Keratinocyte (primary cell): ENCODE measurements around the gene GET3. TPM values are rescaled to one million over a fixed set of nuclear protein-coding genes. Genes with fewer than 3 reads are reported as not detected.

ENCODE experiments used
- DNase-seq: peaks from one replicate; pipeline ENCODE4 v3.0.0-alpha.2; 2011; ENCODE audit warnings: low read depth, missing footprints, low spot score
- FAIRE-seq: peaks from 2 replicates; lab custom pipeline; 2011; peaks lifted over from hg19 to GRCh38; lab: Jason Lieb, UNC
- H2AFZ ChIP-seq: 2 replicates; pipeline ENCODE4 v1.6.0; 2012; ENCODE audit warnings: low read length, control low read depth, inconsistent platforms; ENCODE audit not compliant: control insufficient read depth
- H3K27ac ChIP-seq: 2 replicates; pipeline ENCODE4 v1.5.1; 2011; ENCODE audit warnings: low read length; ENCODE audit not compliant: control insufficient read depth, insufficient read depth
- H3K27me3 ChIP-seq: 3 replicates; pipeline ENCODE4 v1.6.0; 2011; ENCODE audit warnings: low read length; ENCODE audit not compliant: control insufficient read depth, insufficient read depth; ENCODE audit errors: extremely low read depth
- H3K36me3 ChIP-seq, 2 experiments: 2 replicates in 1 of 2; 3 replicates in 1 of 2; pipeline ENCODE4 v1.5.1; 2011; ENCODE audit warnings: low read length in 2 of 2, mild to moderate bottlenecking in 1 of 2; ENCODE audit not compliant: control insufficient read depth in 2 of 2, insufficient read depth in 2 of 2; ENCODE audit errors: extremely low read depth in 1 of 2
- H3K4me1 ChIP-seq: 3 replicates; pipeline ENCODE4 v1.5.1; 2011; ENCODE audit warnings: low read length; ENCODE audit not compliant: control insufficient read depth, insufficient read depth; ENCODE audit errors: extremely low read depth
- H3K4me2 ChIP-seq: 3 replicates; pipeline ENCODE4 v1.6.0; 2011; ENCODE audit warnings: low read depth, low read length; ENCODE audit not compliant: control insufficient read depth, insufficient read depth; ENCODE audit errors: extremely low read depth
- H3K4me3 ChIP-seq, 3 experiments: fragments of 200-600 bp in 1 of 3; sonication (generic) in 1 of 3; 2 replicates in 2 of 3; 3 replicates in 1 of 3; pipeline ENCODE4 v1.5.1; 2011 to 2016; ENCODE audit warnings: low read length in 3 of 3, mild to moderate bottlenecking in 3 of 3, control low read depth in 2 of 3, inconsistent platforms in 1 of 3, low read depth in 1 of 3, mixed read lengths in 1 of 3, mixed run types in 1 of 3, moderate library complexity in 1 of 3; ENCODE audit not compliant: control insufficient read depth in 2 of 3, insufficient read depth in 2 of 3; ENCODE audit errors: extremely low read depth in 1 of 3
- H3K79me2 ChIP-seq: 2 replicates; pipeline ENCODE4 v1.6.0; 2012; ENCODE audit warnings: low read length; ENCODE audit not compliant: control insufficient read depth, insufficient read depth
- H3K9ac ChIP-seq: 3 replicates; pipeline ENCODE4 v1.6.0; 2011; ENCODE audit warnings: low read length; ENCODE audit not compliant: control insufficient read depth, insufficient read depth; ENCODE audit errors: extremely low read depth
- H3K9me1 ChIP-seq: 3 replicates; pipeline ENCODE4 v1.6.0; 2011; ENCODE audit warnings: low read length; ENCODE audit not compliant: control insufficient read depth, insufficient read depth; ENCODE audit errors: extremely low read depth
- H3K9me3 ChIP-seq: 2 replicates; pipeline ENCODE4 v1.5.1; 2012; ENCODE audit warnings: low read depth, low read length; ENCODE audit not compliant: control insufficient read depth
- H4K20me1 ChIP-seq: 3 replicates; pipeline ENCODE4 v1.6.0; 2011; ENCODE audit warnings: low read length; ENCODE audit not compliant: control insufficient read depth, insufficient read depth; ENCODE audit errors: extremely low read depth
- EZH2 ChIP-seq: IDR thresholded peaks from one replicate; pipeline ENCODE4 v1.6.1; 2012; ENCODE audit warnings: inconsistent platforms, mild to moderate bottlenecking, low read length, moderate library complexity
- dilution Hi-C: fragments of 300-500 bp; cut with MboI; formaldehyde crosslinking; loops from one replicate; pipeline ENCODE4 v1.7.0; 2020; ENCODE audit warnings: low sequenced_read_pairs; ENCODE audit not compliant: extremely low pct_ligation_motif_present
- polyA plus RNA-seq, 5 experiments: library from polyadenylated mRNA; depleted of rRNA in 3 of 5; stranded (reverse) in 3 of 5; stranded (forward) in 1 of 5; unstranded in 1 of 5; fragments of >200 nt; gene quantifications; 1 replicate in 1 of 5; 2 replicates in 3 of 5; 3 replicates in 1 of 5; pipeline versions ENCODE4 v1.2.1 to v1.2.3, GENCODE V29; 2011 to 2012; ENCODE audit warnings: missing spikeins in 2 of 5, low read depth in 1 of 5, low replicate concordance in 1 of 5
- TF ChIP-seq, protein P1 (sequence below), 3 experiments: IDR thresholded peaks in 1 of 3; conservative IDR thresholded peaks in 1 of 3; optimal IDR thresholded peaks in 1 of 3; 2 replicates in 2 of 3; 3 replicates in 1 of 3; pipeline versions ENCODE3 to v1.5.1; 2011; ENCODE audit warnings: low read length in 3 of 3, mild to moderate bottlenecking in 3 of 3, moderate library complexity in 2 of 3, control low read depth in 1 of 3, inconsistent platforms in 1 of 3; ENCODE audit not compliant: insufficient read depth in 2 of 3; ENCODE audit errors: extremely low read depth in 1 of 3

Gene GET3
- polyA plus RNA-seq, 1 donor (not counting 4 experiments of a cell fraction or from before 2014, with no cell fraction given), result 104 TPM

DNA sequence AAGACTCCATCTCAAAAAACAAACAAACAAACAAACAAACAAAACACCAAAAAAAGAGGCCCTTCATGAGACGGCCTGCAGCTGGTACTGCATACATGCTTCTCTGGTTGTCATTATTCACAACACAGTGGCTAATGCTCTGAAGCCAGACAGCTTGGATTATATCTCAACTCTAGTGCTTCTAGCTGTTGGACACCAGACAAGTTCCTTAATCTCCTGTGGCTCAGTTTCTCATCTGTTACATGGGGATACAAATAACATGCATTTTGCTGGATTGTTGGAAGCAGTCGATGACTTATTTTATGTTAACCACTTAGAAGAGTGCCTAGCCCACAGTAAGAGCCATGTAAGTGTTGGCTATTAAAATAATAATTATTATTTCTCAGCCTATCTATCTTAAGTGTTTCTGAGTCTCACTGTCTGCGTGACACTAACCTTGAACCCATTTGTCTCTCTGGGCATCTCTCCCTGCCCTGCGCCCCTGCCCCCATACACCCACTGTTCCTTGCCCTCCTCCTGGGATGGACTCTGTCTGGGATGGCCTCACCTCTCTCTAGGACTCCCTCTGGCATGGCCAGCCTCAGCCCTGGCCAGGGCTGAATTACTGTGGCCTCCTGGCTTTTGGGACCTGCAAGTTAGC is 50.9 kb downstream of the GET3 start:
- Histone ChIP-seq H3K4me1 (peaks cover 63% of the 10 kb centered on the region), H3K9ac (peak overlapping the region; percentile 97), H3K9me3 (no peaks in the 10 kb centered on the region), H3K27me3 (no peaks in the 10 kb centered on the region), H3K79me2 (peaks cover 18% of the 10 kb centered on the region), H3K4me3 (no peak overlapping the region), H3K36me3 (no peaks in the 10 kb centered on the region), H4K20me1 (peaks cover 11% of the 10 kb centered on the region), H3K27ac (peak overlapping the region; percentile 98), H3K4me2 (peak overlapping the region; percentile 99), H3K9me1 (no peaks in the 10 kb centered on the region), H2AFZ (peak overlapping the region; percentile 30)
- TF ChIP-seq EZH2, result no peak
- TF ChIP-seq, protein P1, sequence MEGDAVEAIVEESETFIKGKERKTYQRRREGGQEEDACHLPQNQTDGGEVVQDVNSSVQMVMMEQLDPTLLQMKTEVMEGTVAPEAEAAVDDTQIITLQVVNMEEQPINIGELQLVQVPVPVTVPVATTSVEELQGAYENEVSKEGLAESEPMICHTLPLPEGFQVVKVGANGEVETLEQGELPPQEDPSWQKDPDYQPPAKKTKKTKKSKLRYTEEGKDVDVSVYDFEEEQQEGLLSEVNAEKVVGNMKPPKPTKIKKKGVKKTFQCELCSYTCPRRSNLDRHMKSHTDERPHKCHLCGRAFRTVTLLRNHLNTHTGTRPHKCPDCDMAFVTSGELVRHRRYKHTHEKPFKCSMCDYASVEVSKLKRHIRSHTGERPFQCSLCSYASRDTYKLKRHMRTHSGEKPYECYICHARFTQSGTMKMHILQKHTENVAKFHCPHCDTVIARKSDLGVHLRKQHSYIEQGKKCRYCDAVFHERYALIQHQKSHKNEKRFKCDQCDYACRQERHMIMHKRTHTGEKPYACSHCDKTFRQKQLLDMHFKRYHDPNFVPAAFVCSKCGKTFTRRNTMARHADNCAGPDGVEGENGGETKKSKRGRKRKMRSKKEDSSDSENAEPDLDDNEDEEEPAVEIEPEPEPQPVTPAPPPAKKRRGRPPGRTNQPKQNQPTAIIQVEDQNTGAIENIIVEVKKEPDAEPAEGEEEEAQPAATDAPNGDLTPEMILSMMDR (optimal IDR thresholded peaks at IDR 0.05 in 1 of 3, IDR thresholded peaks at IDR 0.05 in 1 of 3, conservative IDR thresholded peaks at IDR 0.05 in 1 of 3; ENCODE audit: extremely low read depth in 1 of 3, insufficient read depth in 2 of 3, low read length in 3 of 3), result no peak
- no peak for FAIRE-seq
- DNase-seq, result no peak
- dilution Hi-C loops, result no loop called here

DNA sequence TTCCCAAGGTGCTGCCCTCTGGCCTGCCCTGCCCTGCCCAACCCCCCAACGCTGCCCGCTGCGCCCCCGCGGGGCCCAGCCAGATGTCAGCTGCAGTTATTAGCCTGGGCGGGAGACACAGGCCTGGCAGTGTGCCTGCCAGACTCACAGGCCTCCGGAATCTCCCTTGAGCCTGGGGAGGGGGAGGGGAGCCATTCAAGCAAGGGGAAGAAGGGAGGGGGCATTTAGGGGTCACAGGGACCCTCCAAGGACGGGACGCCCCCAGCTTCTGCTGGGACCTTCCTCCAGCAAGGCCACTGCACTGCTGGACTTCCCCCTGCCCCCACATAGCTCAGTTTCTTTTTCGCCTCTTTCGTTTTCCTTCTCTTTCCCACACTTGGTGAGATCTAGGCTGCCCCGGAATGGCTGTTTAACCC is 51.4 kb downstream of the GET3 start:
- Histone ChIP-seq H3K9me3 (no peaks in the 10 kb centered on the region), H2AFZ (peak overlapping the region; percentile 46), H3K4me3 (peak overlapping the region in 2 of 3 experiments; percentile 48 to 49), H3K79me2 (peaks cover 19% of the 10 kb centered on the region), H3K9me1 (no peaks in the 10 kb centered on the region), H3K4me1 (peaks cover 58% of the 10 kb centered on the region), H3K9ac (peak overlapping the region; percentile 97), H3K4me2 (peak overlapping the region; percentile 99), H3K27ac (peak overlapping the region; percentile 98), H3K27me3 (no peaks in the 10 kb centered on the region), H4K20me1 (peaks cover 11% of the 10 kb centered on the region), H3K36me3 (no peaks in the 10 kb centered on the region)
- dilution Hi-C loops, result no loop called here
- FAIRE-seq (no peak), DNase-seq (no peak)
- no peak for TF ChIP-seq EZH2
- TF ChIP-seq, protein P1 (optimal IDR thresholded peaks at IDR 0.05 in 1 of 3, IDR thresholded peaks at IDR 0.05 in 1 of 3, conservative IDR thresholded peaks at IDR 0.05 in 1 of 3; ENCODE audit: extremely low read depth in 1 of 3, insufficient read depth in 2 of 3, low read length in 3 of 3), result peak in 1 of 3 experiments; percentile 19
